Femur (tissue), 1 donor: ENCODE measurements around the gene TSPEAR.

Source experiments
- DNase-seq: peaks from one replicate; pipeline ENCODE4 v3.0.0-alpha.2; 2017

Gene TSPEAR

DNA sequence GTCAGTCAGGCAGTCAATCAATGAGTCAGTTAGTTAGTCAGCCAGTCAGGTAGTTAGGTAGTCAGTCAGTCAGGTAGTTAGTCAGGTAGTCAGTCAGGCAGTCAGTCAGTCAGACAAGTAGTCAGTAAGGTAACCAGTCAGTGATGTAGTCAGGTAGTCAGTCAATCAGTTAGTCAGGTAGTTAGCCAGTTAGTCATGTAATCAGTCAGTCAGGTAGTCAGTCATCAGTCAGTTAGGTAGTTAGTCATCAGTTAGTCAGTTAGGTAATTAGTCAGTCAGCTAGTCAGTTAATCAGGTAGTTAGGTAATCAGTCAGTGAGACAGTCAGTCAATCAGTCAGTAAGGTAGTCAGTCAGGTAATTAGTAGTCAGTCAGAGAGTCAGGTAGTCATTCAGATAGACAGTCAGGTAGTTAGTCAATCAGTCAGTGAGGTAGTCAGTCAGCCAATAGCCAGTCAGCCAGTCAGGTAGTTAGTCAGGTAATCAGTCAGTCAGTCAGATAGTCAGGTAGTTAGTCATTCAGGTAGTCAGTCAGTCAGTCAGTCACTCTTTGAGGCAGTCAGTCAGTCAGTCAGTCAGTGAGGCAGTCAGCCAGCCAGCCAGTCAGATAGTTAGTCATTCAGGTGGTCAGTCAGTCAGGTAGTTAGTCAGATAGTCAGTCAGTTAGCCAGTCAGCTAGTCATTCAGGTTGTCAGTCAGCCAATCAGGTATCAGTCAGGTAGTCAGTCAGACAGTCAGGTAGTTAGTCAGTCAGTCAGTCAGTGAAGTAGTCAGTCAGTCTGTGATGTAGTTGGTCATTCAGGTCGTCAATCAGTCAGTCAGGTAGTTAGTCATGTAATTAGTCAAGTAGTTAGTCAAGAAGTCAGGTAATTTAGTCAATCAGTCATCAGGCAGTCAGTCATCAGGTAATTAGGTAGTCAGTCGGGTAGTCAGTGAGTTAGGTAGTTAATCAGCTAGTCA, 186.7 kb downstream of the TSPEAR start:
- DNase-seq = no peak

DNA sequence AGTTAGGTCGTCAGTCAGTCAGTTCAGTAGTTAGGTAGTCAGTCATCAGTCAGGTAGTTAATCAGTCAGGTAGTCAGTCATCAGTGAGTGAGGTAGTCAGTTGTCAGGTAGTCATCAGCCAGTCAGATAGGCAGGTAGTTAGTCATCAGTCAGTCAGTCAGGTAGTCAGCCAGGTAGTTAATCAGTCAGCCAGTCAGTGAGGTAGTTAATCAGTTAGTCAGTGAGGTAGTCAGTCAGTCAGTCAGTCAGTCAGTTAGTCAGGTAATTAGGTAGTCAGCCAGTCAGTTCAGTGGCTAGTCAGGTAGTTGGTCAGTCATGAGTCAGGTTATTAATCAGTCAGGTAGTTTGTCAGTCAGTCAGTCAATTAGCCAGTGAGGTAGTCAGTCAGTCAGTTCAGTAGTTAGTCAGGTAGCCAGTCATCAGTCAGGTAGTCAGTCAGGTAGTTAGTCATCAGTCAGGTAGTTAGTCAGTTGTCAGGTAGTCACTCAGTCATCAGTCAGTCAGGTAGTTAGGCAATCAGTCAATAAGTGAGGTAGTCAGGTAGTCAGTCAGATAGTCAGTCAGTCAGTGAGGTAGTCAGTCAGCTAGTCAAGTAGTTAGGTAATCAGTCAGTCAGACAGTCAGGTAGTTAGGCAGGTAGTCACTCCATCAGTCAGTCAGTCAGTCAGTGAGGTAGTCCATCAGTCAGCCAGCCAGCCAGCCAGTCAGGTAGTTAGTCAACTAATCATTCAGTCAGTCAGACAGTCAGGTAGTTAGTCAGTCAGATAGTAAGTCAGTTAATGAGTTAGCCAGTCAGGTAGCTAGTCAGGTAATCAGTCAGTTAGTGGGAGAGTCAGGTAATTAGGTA, 187.6 kb downstream of the TSPEAR start:
- DNase-seq = no peak

DNA sequence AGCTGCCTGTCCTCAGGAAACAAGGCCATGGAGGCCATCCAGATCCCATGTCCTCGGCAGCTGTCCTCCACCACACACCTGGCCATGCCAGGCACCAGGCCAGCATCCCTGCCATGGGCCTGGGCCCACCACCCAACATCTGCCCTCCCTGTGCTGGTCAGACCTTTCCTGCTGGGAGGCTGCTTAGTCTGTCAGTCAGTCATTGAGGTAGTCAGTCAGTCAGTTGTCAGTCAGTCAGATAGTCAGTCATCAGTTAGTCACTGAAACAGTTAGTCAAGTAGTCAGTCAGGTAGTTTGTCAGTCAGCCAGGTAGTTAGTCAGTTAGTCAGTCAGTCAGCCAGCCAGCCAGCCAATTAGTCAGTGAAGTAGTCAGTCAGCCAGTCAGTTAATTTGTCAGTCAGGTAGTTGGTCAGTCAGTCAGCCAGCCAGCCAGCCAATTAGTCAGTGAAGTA, 188.6 kb downstream of the TSPEAR start:
- no peak for DNase-seq

DNA sequence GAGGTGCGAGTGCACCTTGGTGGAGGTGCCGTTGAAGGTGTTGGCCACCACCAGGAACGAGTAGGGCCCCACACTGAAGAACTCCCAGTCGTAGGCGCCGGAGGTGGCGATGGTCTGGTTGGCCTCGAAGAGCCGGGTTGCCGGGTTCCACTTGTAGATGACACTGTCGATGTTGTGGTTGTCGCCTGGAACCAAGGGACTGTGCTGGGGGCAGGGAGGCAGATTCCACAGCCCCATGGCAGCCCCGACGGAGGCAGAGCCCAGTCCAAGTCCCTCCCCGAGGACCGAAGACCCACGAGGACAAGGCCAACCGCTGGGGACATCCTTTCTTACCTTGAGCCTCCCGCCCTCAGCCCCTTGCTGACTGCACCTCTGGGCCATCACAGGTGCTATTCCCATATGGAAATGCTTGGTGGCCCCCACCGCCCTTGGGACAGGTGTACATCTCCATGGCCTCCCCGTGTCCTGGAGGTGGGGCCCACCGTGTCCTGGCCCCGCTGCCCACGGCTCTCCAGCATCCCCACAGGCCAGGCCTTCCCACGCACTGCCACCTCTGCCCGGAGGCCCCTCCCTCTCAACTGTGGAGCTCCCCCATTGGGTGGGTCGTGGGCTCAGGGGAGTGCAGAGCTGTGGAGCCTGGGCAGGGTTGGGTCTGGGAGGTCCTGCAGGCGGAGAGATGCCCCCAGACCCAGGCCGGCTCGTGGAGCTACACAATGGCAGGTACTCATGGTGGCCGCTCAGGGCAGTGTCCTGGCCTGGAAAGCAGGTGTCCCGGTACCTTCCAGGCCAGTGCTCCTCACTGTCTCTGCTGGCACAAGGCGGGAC, 189.2 kb downstream of the TSPEAR start:
- peak; percentile 12 for DNase-seq

DNA sequence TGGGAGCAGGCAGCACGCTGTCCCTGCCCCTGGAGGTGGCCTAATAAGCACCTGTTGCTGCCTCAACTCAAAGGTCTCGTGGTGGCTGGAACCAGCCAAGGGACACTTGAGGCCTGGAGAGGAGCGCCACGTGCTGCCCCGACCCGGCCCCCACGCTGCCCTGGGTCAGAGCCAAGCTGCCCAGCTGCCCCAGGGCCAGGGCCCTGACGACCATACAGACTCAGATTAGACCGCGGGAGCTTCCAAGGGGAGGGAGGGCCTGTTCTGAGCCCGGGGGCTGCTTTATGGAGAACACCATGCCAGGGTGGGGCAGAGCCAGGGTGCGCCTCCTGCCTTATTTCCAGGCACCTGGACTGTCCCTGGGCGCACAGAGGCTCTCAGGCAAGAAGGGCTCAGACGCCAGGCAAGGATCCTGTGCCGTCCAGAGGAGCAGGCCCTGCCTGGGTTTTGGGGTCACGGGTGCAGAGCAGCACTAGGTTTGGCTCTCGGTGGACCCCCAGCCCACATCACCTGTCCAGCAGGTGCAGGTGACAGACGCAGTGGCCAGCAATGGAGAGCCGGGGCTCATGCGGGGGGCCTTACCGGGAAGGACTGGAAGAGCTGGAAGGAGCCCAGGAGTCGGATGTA, 190.0 kb downstream of the TSPEAR start:
- DNase-seq = peak; percentile 9

DNA sequence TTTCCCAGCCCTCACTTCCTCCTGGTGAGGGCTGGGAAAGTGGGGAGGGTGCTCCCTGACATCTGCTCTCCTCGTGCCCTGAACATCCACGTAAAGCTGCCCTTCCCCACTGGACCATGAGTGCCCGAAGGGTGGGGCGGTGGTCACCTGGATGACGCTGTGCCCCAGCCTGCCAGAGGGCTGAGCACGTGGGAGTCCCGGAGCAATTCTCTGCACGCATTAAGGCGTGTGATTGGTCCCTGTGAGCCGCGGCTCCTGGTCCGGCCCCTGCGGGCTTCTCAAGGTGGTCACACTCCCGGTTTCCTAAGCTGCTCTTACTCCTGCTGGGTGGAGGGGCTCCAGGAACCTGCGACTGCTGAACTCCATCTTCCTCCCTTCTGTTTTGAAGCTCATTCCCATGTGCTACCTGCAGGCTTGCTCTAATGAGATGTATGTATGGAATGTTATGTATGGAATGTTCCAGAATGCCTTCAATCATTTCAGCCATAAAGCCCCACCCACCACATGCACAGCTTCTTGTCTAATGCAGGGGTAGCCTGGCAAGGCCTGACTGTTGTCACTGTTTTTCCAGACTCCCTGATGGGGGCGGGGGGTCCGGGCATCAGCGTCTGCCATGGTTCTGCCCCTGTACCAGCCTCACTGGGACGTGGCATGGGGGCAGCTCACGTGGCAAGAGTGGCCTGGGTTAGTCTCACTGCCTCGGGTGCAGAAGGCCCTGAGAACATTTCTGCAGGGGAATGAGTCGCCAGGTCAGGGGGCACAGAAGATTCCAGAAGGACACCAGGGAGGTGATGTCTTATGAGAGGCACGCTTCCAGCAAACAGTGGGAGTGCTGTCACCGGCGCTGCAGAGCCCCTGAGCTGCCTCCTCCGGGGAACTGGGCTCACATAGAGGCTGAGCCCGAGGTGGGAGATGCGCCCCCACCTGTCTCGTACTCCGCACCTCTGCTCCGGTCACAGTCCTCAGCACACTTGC, 190.8 kb downstream of the TSPEAR start:
- DNase-seq = no peak

DNA sequence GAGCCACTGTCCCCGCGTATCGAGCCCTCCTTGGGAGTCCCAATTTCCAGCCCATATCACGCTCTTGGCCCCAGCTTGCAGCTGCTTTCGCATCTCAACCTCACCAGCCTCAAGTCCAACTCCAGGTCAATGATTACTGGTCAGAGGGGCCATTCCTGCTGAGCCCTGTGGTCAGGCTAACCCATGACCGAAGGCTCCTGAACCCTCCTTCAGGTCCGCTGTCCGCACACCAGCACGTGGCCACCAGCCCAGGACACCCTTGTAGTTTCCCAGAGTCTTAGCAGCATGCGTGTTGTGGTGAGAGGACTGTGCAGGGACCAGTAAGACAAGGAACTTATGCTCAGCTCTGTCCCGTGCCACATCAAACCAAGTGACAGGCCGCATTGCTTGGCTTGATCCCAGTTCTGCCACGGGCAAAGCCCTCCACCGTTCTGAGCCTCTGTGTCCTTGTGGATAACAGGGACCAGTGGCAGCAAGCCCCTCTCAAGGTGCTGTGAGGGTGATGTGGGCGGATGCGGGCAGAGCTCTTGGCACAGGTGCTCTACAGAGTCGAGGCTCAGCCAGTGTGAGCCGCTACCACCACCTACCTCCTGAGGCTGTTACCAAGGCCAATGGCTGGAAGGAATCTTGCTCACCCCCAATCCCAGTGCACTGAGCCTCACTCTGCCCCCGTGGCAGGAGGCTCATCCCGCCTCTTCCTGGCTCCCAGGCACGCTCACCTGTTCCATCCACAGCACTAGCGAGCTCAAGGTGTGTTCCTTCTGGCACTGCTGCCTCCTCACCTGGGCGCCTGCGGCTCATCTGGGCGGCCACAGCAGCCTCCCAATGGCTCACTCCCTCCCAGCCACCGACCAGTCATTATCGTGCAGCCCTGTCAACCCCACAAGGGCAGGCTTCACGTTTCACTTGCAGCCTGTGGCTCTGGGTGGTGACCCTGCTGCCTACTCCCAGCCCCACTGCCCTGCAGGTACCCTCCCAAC, 191.7 kb downstream of the TSPEAR start:
- no peak for DNase-seq

DNA sequence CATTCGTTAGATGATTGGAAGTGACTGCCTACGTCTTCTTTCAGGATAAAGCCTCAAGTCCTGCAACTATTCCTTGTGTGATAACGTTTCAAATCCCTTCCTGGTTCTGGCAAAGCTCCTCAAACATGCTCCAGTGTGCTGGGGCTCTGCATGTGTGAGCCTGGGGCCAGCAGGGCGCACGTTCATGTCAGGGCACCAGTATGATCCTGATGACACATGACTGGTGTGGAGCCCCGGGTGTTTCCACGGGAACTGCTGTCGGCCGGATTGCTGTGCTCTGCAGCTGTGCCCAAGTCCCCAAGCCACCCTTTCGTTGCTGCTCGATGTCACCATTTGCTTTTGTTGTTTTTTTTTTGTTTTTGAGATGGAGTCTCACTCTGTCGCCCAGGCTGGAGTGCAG, 192.7 kb downstream of the TSPEAR start:
- DNase-seq = no peak

DNA sequence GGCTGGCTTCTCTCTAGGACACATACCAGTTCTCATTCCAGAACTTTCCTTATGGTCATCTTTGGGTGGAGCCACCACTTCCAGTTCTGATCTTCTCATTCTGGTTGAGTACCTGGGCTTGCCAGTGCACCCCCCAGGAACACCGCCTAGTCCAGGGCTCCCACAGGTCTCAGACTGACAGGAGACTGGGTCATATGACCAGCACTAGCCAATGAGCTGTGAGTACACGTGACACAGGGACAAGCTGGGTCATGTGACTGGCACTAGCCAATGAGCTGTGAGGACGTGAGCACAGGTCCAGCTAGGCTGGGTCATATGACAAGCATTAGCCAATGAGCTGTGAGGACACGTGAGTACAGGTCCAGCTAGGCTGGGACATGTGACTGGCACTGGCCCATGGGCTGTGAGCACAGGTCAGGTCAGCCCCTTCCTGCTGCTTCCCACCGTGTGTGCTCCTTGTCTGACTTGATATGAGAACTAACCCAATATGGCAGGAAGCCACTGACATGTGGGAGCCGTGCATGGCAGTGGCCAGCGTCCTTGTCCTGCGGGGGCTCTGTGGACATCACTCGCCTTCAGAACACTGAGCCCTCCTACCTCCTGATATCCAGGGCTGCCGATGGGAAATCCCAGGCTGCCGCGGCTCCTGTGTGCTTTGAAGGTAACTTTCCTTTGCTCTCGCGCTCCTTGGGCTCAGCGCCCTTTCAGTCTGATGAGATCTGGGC, 194.0 kb downstream of the TSPEAR start:
- DNase-seq = no peak

DNA sequence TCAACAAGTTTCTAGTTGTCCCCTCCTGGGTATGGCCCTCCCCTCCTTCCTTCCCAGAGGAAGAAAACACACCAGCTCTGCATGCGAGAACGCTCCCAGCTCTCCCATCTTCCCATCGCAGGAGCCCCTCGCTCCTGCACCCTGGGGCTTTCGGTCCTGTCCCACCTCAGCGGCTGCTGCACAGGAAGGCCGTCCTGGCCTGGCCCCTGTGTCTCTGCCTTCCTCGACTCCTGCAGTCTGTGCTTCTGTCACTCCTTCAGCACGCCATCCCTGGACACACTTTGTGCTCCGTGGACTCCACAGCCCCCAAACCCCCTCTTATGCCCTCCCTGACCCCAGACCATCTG, 194.6 kb downstream of the TSPEAR start:
- no peak for DNase-seq

DNA sequence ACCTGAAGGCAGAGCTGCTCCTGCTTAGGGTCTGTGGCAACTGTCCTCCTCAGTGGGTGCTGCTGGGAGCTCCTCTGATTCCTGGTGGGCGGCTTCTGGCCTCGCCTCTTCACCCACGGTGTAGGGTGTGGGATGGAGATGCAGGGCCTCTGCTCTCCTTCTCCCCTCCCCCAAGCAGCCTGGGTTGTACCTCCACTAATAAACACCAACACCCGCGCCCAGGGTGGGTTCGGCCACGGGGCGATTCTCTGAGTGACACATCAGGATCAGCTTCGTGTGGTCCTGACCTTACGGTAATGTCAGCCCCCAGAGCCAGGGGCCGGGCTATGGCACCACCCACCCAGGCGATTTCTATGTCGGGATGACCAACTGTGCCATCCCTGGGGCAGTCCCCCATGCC, 195.0 kb downstream of the TSPEAR start:
- no peak for DNase-seq

DNA sequence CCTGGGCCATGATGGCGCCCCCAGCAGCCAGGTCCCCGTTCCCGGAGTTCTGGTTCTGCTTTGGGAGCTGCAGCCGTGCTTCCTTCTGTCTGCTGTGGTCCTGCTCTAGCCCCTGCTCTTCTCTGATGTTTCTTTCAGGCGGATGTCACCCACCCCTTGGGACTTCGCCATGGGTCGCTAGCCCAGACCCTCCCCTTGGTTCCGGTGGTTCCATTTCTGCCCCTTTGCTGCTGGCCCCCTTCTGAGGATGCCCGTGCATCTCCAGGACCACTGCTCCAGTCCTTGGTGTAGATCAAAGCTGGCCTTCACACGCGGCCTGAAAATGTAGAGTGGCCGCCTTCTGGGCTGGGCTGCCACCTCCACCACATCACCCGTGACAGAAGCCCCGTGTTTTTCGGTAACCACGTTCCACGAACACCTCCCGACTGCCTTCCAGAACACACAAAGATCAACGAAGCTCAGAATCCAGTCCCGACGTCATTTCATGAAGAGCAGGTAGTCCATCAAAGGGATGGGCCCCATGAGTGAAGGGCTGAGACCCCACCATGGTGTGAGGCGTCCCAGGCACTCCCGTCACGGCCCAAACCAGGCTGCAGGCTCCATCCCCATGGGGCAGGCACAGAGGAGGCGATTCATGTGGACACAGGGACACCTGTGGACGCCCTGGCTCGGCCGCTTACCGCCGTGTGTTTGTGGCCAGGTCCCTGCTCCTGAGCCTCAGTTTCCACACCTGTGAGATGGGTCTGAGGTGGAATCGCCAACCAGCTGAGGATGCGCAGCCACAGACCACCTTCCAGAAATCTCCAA, 195.8 kb downstream of the TSPEAR start:
- no peak for DNase-seq

DNA sequence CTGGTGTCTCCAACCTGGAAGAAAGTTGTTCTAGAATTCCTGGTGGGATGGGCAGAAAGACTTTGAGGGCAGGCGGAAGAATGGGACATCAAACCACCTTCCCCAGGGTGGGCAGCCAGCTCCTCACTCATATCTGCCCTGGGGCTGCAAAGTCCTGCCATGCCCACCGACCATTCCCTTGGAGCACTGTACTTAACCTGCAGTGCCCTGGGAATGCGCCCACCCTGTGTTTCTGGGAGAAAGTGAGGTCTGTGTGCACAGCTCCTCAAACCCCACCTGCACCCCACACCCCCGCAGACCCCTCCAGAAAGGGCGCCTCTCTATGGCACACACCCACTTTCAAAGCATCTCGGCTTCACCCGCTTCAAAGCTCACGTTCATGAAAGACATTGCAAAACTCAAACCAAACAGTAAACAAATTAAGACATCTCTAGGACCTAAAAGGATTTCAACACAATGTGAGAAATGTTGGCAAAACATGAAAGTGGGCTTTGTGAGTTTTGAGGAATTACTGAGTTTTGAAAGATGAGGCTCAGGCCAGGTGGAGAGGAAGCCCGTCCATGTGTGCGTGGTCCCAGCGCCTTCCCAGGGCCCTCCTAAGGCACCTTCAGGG, 196.5 kb downstream of the TSPEAR start:
- no peak for DNase-seq

DNA sequence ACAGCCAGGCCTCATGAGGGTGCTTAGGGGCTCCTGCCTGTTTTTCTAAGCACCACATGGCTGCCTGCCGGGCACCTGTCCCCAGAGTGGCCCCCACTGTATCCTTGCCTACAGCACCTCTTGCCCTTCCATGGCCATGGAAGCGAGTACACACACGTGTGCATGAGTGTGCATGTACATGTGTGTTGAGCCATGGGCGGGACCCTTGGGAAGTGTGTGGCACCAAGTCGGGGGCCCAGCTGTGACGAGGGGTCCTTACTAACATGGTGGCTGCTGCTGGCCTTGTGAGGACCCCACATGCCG, 197.2 kb downstream of the TSPEAR start:
- DNase-seq = no peak

DNA sequence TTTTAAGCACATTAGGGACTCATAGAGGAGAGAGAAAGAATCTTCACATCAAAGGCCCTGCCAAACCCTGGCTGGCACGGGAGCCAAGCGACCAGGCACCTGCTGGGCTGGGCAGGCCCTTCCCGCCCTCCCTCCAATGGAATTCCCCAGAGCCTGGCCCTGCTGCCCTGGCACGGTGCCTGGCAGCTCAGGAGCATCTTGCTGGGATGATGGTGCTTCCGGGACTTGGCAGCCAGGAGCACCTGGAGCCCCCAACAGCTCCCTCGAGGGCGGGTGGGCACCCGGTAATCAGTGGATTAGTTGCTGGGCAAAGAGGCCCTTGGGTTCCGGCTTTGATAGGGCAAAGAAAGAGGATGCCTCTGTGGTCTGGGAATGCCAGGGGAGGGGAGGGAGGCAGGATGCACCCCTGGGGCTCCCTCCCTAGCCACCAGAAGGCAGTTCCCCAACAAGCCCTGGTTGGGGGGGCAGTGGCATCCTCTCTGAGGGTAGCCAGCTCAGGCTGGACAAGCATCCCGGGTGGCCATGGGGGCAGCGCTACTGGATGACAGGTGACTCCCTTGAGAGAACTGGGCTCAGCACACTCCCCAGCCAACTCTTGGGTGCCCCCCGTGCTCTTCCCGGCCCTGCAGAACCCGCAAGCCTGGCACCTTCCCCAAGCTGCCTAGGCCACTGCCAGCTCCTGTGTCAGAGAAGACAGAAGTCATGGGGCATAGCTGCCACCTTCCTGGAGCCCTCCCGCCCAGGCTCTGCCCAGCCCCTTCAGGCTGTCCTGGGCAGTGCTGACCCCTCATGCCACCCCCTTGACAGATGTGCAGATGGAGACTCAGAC, 197.8 kb downstream of the TSPEAR start:
- no peak for DNase-seq

DNA sequence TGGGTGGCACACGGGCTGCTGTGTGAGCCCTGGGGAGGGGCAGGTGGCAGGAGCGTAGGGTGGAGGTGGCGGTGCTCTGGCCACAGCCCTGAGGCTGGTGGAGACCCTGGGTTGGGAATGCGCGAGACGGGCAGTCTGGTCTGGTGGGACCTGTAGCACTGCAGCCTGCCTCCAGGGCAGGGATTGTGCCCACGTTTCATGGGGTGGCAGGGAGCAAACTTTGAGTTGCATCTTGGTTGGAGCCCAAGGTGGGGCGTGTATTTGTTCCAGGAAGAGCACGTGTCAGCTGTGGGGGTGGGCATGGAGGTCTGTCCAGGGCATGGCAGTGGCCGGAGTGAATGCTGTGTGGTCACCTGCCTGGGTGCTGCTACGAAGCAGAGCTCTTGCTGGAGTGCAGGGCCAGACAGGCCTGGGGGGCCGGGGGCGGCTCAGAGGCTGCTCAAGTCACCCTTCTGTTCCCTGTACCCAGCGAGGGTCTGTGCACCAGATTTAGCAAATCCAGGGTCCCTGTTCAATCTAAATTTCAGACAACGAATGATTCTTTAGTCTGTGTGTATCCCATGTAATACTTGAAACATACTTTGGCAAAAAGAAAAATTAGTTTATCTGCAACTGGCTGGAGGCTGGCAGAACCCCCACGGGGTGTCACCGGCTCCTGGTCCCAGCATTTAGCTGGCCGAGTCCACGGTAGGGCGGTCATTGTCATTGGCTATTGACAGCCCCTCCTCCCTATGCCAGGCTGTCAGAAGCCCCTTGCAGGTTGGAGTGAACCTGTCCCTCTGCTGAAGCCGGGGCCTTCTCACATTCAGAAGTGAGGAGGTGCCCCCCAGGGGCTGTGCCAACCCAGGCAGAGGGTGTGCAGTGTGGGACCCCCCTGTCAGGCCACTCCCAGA, 198.6 kb downstream of the TSPEAR start:
- no peak for DNase-seq
